Germinal center (tissue), 1 donor: ENCODE results near the gene FLT1.

Experiments used
- DNase-seq: peaks from one replicate; pipeline ENCODE4 v3.0.0; 2012; ENCODE audit warnings: mixed read lengths, low spot score

Gene FLT1

GRCh38 chr13:28380319-28380718, 114.6 kb downstream of the FLT1 start:
- no peak for DNase-seq

GRCh38 chr13:28379371-28380083, 115.4 kb downstream of the FLT1 start:
- no peak for DNase-seq

- no peak for DNase-seq
Observed at GRCh38 chr13:28376604-28377003, 118.3 kb downstream of the FLT1 start.

- DNase-seq: no peak
Observed at GRCh38 chr13:28375250-28375930, 119.5 kb downstream of the FLT1 start.

- DNase-seq: no peak
Observed at GRCh38 chr13:28373810-28374209, 121.1 kb downstream of the FLT1 start.

GRCh38 chr13:28370448-28370847, 124.5 kb downstream of the FLT1 start:
- no peak for DNase-seq

- DNase-seq: no peak
Observed at GRCh38 chr13:28358708-28359107, 136.2 kb downstream of the FLT1 start.

GRCh38 chr13:28357911-28358433, 137.0 kb downstream of the FLT1 start:
- DNase-seq: no peak

GRCh38 chr13:28357247-28357825, 137.6 kb downstream of the FLT1 start:
- DNase-seq: no peak

- DNase-seq: no peak
Observed at GRCh38 chr13:28356561-28357021, 138.3 kb downstream of the FLT1 start.

GRCh38 chr13:28355822-28356371, 139.0 kb downstream of the FLT1 start:
- DNase-seq: no peak

- DNase-seq: no peak
Observed at GRCh38 chr13:28355046-28355821, 139.7 kb downstream of the FLT1 start.

GRCh38 chr13:28353679-28354078, 141.2 kb downstream of the FLT1 start:
- DNase-seq: no peak

GRCh38 chr13:28349907-28350654, 144.8 kb downstream of the FLT1 start:
- DNase-seq: no peak

GRCh38 chr13:28349371-28349770, 145.6 kb downstream of the FLT1 start:
- no peak for DNase-seq

- DNase-seq: no peak
Observed at GRCh38 chr13:28347456-28348371, 147.2 kb downstream of the FLT1 start.

- no peak for DNase-seq
Observed at GRCh38 chr13:28346154-28346553, 148.8 kb downstream of the FLT1 start.

- DNase-seq: no peak
Observed at GRCh38 chr13:28344163-28344562, 150.8 kb downstream of the FLT1 start.

GRCh38 chr13:28342251-28342650, 152.7 kb downstream of the FLT1 start:
- no peak for DNase-seq

- no peak for DNase-seq
Observed at GRCh38 chr13:28340272-28340793, 154.6 kb downstream of the FLT1 start.
